ENCODE results near the gene GULP1. TPM values are rescaled to one million over a fixed set of nuclear protein-coding genes. Genes with fewer than 3 reads are reported as not detected.

Gene GULP1
- polyA plus RNA-seq, 1 donor: 33.3 TPM

DNA sequence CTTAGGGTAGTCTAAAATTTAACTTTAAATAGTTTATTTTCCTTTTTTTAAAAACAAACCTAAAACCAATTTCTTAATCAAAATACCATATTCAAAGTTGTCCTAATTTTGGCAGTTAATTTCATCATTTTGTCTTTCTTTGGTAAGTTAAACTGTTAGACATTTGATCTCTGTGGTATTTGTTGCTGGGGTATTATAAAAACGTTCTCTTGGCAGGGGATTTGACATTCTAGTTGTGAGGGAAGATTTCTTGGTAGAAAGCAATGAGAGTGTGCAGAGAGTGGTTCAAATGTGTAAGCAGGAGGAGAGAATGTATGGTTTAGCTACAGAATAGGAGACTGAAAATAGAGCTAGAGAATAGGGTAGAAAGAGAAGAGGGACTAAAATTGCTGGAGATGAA is 14.6 kb downstream of the GULP1 start:
- no peaks in the 10 kb centered on the region for H3K27me3 ChIP-seq (ENCODE audit: control insufficient read depth, insufficient read depth, low read length)
- DNase-seq: no peak
- H3K4me1 ChIP-seq (ENCODE audit: control insufficient read depth, insufficient read depth, low read length): no peaks in the 10 kb centered on the region
- H3K27ac ChIP-seq (ENCODE audit: low read length): no peak overlapping the region
- no peaks in the 10 kb centered on the region for H3K9me3 ChIP-seq (ENCODE audit: control insufficient read depth, low read depth, low read length)
- H3K4me3 ChIP-seq (ENCODE audit: low read length): no peak overlapping the region
- H3K36me3 ChIP-seq (ENCODE audit: control insufficient read depth, insufficient read depth, low read length): no peaks in the 10 kb centered on the region
- no CpG with 5 or more reads among the region's 1 CpG for WGBS (ENCODE audit: insufficient coverage, low lambda C conversion rate)

GRCh38 chr2:188307850-188308283 is 16.2 kb downstream of the GULP1 start:
- Histone ChIP-seq H3K9me3 (ENCODE audit: control insufficient read depth, low read depth, low read length) (no peaks in the 10 kb centered on the region), H3K27me3 (ENCODE audit: control insufficient read depth, insufficient read depth, low read length) (no peaks in the 10 kb centered on the region), H3K4me3 (ENCODE audit: low read length) (no peak overlapping the region), H3K27ac (ENCODE audit: low read length) (no peak overlapping the region), H3K36me3 (ENCODE audit: control insufficient read depth, insufficient read depth, low read length) (no peaks in the 10 kb centered on the region), H3K4me1 (ENCODE audit: control insufficient read depth, insufficient read depth, low read length) (no peaks in the 10 kb centered on the region)
- DNase-seq: no peak
- WGBS (ENCODE audit: insufficient coverage, low lambda C conversion rate): no CpG with 5 or more reads among the region's 2 CpGs

- Histone ChIP-seq H3K27ac (ENCODE audit: low read length) (no peak overlapping the region), H3K4me1 (ENCODE audit: control insufficient read depth, insufficient read depth, low read length) (no peaks in the 10 kb centered on the region), H3K36me3 (ENCODE audit: control insufficient read depth, insufficient read depth, low read length) (no peaks in the 10 kb centered on the region), H3K9me3 (ENCODE audit: control insufficient read depth, low read depth, low read length) (peaks cover 4% of the 10 kb centered on the region), H3K27me3 (ENCODE audit: control insufficient read depth, insufficient read depth, low read length) (no peaks in the 10 kb centered on the region), H3K4me3 (ENCODE audit: low read length) (no peak overlapping the region)
- WGBS (ENCODE audit: insufficient coverage, low lambda C conversion rate): 0% methylated on average over 1 of the region's 2 CpGs
- DNase-seq: no peak
These were observed 16.8 kb downstream of the GULP1 start for GRCh38 chr2:188308483-188308882.

GRCh38 chr2:188309364-188309763 is 17.7 kb downstream of the GULP1 start:
- 100% methylated on average over 1 of the region's 4 CpGs for WGBS (ENCODE audit: insufficient coverage, low lambda C conversion rate)
- Histone ChIP-seq H3K27ac (ENCODE audit: low read length) (no peak overlapping the region), H3K9me3 (ENCODE audit: control insufficient read depth, low read depth, low read length) (peaks cover 4% of the 10 kb centered on the region)

DNA sequence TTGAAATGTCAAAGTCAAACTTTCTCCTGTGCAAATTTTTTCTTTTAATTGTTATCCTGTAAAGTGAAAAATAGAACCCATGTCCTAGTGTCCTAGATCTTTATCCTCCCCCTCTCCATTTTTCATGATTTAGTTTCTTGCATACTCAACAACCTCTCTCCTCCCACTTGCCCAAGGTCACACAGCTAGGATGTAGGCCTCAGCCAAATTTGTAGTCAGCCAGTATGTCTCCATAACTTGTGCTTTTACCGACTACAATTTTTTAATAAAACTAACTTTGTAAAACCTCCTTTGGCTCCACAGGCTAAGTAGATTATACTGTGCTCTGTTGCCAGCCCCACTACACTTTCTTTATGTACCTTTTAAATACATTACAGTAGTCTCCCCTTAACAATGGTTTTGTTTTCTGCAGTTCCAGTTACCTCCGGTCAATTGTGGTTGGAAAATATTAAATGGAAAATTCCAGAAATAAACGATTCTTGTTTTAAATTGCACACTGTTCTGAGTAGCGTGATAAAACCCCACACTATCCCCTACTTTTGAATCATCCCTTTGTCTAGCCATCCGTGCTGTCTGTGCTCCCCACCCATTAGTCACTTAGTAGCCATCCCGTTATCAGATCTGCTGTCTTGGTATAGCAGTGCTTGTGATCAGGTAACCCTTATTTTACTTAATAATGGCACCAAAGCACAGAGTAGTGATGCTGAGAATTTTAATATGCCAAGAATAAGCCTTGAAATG is 22.8 kb downstream of the GULP1 start:
- no peak for DNase-seq
- no peaks in the 10 kb centered on the region for H3K27me3 ChIP-seq (ENCODE audit: control insufficient read depth, insufficient read depth, low read length)
- H3K27ac ChIP-seq (ENCODE audit: low read length): no peak overlapping the region
- no peaks in the 10 kb centered on the region for H3K4me1 ChIP-seq (ENCODE audit: control insufficient read depth, insufficient read depth, low read length)
- no peak overlapping the region for H3K4me3 ChIP-seq (ENCODE audit: low read length)
- peaks cover 4% of the 10 kb centered on the region for H3K9me3 ChIP-seq (ENCODE audit: control insufficient read depth, low read depth, low read length)
- no peaks in the 10 kb centered on the region for H3K36me3 ChIP-seq (ENCODE audit: control insufficient read depth, insufficient read depth, low read length)
- 86% methylated on average over 3 of the region's 6 CpGs for WGBS (ENCODE audit: insufficient coverage, low lambda C conversion rate)

More at GRCh38 chr2:188309364-188309763, 17.7 kb downstream of the GULP1 start:
- no peak for DNase-seq
- Histone ChIP-seq H3K4me1 (ENCODE audit: control insufficient read depth, insufficient read depth, low read length) (no peaks in the 10 kb centered on the region), H3K4me3 (ENCODE audit: low read length) (no peak overlapping the region), H3K27me3 (ENCODE audit: control insufficient read depth, insufficient read depth, low read length) (no peaks in the 10 kb centered on the region), H3K36me3 (ENCODE audit: control insufficient read depth, insufficient read depth, low read length) (no peaks in the 10 kb centered on the region)

- Histone ChIP-seq H3K4me3 (ENCODE audit: low read length) (no peak overlapping the region), H3K4me1 (ENCODE audit: control insufficient read depth, insufficient read depth, low read length) (no peaks in the 10 kb centered on the region), H3K36me3 (ENCODE audit: control insufficient read depth, insufficient read depth, low read length) (no peaks in the 10 kb centered on the region), H3K27ac (ENCODE audit: low read length) (no peak overlapping the region), H3K9me3 (ENCODE audit: control insufficient read depth, low read depth, low read length) (peaks cover 4% of the 10 kb centered on the region), H3K27me3 (ENCODE audit: control insufficient read depth, insufficient read depth, low read length) (no peaks in the 10 kb centered on the region)
- no peak for DNase-seq
- 100% methylated on average over 4 of the region's 4 CpGs for WGBS (ENCODE audit: insufficient coverage, low lambda C conversion rate)
These were observed 24.1 kb downstream of the GULP1 start for GRCh38 chr2:188315750-188316149.

DNA sequence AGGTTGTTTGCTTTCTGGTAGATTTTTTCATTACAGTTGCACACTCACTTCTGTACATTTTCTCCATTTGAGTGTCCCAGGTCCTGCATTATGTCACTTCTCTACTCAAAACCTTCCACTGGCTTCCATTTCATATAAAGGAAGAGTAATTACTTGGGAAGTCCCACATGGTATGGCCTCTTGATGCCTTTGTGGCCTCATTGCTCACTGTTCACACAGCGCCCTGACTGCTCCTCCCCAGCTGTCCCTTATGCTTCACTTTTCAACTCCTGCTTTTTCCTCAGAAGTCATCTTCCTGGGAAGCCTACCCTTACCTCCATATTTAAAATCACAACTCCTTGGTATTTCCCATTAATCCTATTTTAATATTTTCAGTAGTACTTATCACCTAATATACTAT is 24.7 kb downstream of the GULP1 start:
- WGBS (ENCODE audit: insufficient coverage, low lambda C conversion rate): no CpG with 5 or more reads among the region's 1 CpG
- Histone ChIP-seq H3K4me3 (ENCODE audit: low read length) (no peak overlapping the region), H3K27me3 (ENCODE audit: control insufficient read depth, insufficient read depth, low read length) (no peaks in the 10 kb centered on the region), H3K27ac (ENCODE audit: low read length) (no peak overlapping the region), H3K36me3 (ENCODE audit: control insufficient read depth, insufficient read depth, low read length) (no peaks in the 10 kb centered on the region), H3K4me1 (ENCODE audit: control insufficient read depth, insufficient read depth, low read length) (no peaks in the 10 kb centered on the region), H3K9me3 (ENCODE audit: control insufficient read depth, low read depth, low read length) (peaks cover 4% of the 10 kb centered on the region)
- DNase-seq: no peak

- Histone ChIP-seq H3K4me3 (ENCODE audit: low read length) (no peak overlapping the region), H3K9me3 (ENCODE audit: control insufficient read depth, low read depth, low read length) (peaks cover 4% of the 10 kb centered on the region), H3K4me1 (ENCODE audit: control insufficient read depth, insufficient read depth, low read length) (no peaks in the 10 kb centered on the region), H3K27me3 (ENCODE audit: control insufficient read depth, insufficient read depth, low read length) (no peaks in the 10 kb centered on the region), H3K36me3 (ENCODE audit: control insufficient read depth, insufficient read depth, low read length) (no peaks in the 10 kb centered on the region), H3K27ac (ENCODE audit: low read length) (no peak overlapping the region)
- no peak for DNase-seq
- WGBS (ENCODE audit: insufficient coverage, low lambda C conversion rate): 92% methylated on average over 2 of the region's 4 CpGs
These were observed 25.2 kb downstream of the GULP1 start for GRCh38 chr2:188316791-188317423.

GRCh38 chr2:188318161-188318749 is 26.6 kb downstream of the GULP1 start:
- Histone ChIP-seq H3K9me3 (ENCODE audit: control insufficient read depth, low read depth, low read length) (peaks cover 2% of the 10 kb centered on the region), H3K27me3 (ENCODE audit: control insufficient read depth, insufficient read depth, low read length) (no peaks in the 10 kb centered on the region), H3K4me1 (ENCODE audit: control insufficient read depth, insufficient read depth, low read length) (no peaks in the 10 kb centered on the region), H3K27ac (ENCODE audit: low read length) (no peak overlapping the region), H3K36me3 (ENCODE audit: control insufficient read depth, insufficient read depth, low read length) (no peaks in the 10 kb centered on the region), H3K4me3 (ENCODE audit: low read length) (no peak overlapping the region)
- no peak for DNase-seq
- WGBS (ENCODE audit: insufficient coverage, low lambda C conversion rate): 67% methylated on average over 3 of the region's 4 CpGs

DNA sequence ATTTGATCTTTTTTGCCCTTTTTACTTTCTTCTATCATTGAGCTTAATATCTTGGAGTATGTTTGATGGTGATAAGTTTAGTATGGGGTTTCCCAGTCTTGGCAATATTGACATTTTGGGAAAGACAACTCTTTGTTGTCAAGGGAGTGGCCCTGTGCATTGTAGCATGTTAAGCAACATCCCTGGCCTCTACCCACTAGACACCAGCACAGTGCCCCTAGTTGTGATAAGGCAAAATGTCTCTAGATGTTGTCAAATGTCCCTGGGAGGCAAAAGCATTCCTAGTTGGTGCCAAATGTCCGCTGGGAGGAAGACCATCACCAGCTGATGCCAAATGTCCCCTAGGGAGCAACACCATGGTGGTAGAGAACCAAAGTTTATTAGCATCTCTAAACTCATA is 28.2 kb downstream of the GULP1 start:
- no peaks in the 10 kb centered on the region for H3K27me3 ChIP-seq (ENCODE audit: control insufficient read depth, insufficient read depth, low read length)
- no peak overlapping the region for H3K4me3 ChIP-seq (ENCODE audit: low read length)
- no peak overlapping the region for H3K27ac ChIP-seq (ENCODE audit: low read length)
- H3K9me3 ChIP-seq (ENCODE audit: control insufficient read depth, low read depth, low read length): no peaks in the 10 kb centered on the region
- WGBS (ENCODE audit: insufficient coverage, low lambda C conversion rate): no CpG with 5 or more reads among the region's 1 CpG
- DNase-seq: no peak
- no peaks in the 10 kb centered on the region for H3K36me3 ChIP-seq (ENCODE audit: control insufficient read depth, insufficient read depth, low read length)
- no peaks in the 10 kb centered on the region for H3K4me1 ChIP-seq (ENCODE audit: control insufficient read depth, insufficient read depth, low read length)
